ENCODE data around the gene CPE. TPM values are rescaled to one million over a fixed set of nuclear protein-coding genes. Genes with fewer than 3 reads are reported as not detected.

CPE gene
- polyA plus RNA-seq, 3 donors from 2014 or later = not detected

- Mint-ChIP-seq H3K4me3 (no peak overlapping the region), H3K27me3 (ENCODE audit: low read depth in 3 of 3) (peaks cover 0 to 2% (median 0%) of the 10 kb centered on the region in 3 donors), H3K9me3 (no peaks in the 10 kb centered on the region), H3K27ac (no peak overlapping the region), H3K4me1 (no peaks in the 10 kb centered on the region), H3K36me3 (no peaks in the 10 kb centered on the region)
- DNase-seq = no peak
These were observed 143.2 kb downstream of the CPE start for GRCh38 chr4:165522050-165522449.

DNA sequence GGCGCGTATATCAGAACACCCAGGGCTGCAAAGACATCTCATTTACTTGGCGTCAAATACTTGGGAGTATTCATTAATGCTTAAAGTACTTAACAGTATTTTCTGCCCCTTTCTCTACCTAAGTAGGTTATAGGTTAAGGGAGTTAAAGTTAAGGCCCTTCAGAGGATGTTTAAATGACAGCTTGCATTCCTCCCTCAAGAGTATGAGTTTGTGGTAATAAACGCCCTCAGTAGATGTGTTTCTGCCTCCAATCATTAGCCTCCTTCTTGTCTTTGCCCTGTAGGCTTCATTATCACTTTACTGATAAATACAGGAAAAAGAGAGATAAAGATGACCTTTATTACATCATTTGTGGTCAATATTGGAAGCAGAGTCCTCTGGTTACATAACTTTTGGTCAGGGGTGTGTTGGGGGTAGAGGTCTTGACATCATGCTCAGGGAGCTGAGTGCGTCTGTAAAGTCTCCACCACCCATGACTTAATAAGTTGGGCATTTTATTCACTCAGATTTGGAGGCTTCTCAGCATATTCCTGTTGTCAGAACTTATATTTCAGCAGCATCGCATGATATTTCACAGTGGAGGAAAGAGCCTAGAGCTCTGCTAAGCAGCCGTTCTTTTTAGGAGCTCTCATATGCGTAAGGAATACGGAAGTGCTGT, 145.9 kb downstream of the CPE start:
- no peaks in the 10 kb centered on the region for H3K27me3 Mint-ChIP-seq (ENCODE audit: low read depth in 3 of 3)
- H3K4me1 Mint-ChIP-seq = no peaks in the 10 kb centered on the region
- peaks cover 0 to 2% (median 0%) of the 10 kb centered on the region in 6 donors for H3K9me3 Mint-ChIP-seq
- H3K27ac Mint-ChIP-seq = no peak overlapping the region
- DNase-seq = no peak
- no peaks in the 10 kb centered on the region for H3K36me3 Mint-ChIP-seq
- no peak overlapping the region for H3K4me3 Mint-ChIP-seq

GRCh38 chr4:165532976-165533375, 154.2 kb downstream of the CPE start:
- DNase-seq = no peak
- Mint-ChIP-seq H3K27me3 (ENCODE audit: low read depth in 3 of 3) (peaks cover 0 to 2% (median 0%) of the 10 kb centered on the region in 3 donors), H3K9me3 (peaks cover 0 to 2% (median 0%) of the 10 kb centered on the region in 6 donors), H3K4me3 (no peak overlapping the region), H3K4me1 (no peaks in the 10 kb centered on the region), H3K36me3 (no peaks in the 10 kb centered on the region), H3K27ac (no peak overlapping the region)

DNA sequence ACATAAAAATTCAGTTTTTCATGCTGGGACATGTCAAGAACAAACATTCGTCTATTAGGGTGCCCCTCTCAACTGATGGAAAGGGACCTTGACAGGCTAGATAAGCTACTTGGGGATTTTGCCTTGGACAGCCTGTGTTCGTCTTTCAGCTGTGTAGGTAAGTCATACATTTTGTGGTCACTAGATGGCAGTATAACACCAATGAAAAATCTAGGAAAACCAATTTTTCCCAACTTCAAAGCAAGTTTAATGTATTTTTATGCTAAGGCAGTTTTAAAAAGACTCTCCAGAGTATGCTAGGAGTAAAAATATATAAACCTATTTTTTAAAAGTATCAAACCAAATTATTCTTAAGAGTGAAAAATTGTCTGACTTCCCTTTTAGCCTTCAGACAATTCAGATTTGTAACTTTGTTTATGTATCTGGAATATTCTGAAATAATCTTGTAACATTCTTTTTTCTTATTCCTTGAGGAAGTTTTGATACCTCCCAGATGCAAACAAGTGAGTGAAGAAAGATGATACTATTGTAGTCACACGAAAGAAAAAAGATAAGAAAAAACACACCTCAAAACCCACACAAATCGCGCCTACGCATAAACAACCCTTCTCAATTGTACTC, 158.3 kb downstream of the CPE start:
- no peaks in the 10 kb centered on the region for H3K4me1 Mint-ChIP-seq
- H3K27me3 Mint-ChIP-seq (ENCODE audit: low read depth in 3 of 3) = peaks cover 0 to 2% (median 2%) of the 10 kb centered on the region in 3 donors
- H3K36me3 Mint-ChIP-seq = no peaks in the 10 kb centered on the region
- no peak overlapping the region for H3K27ac Mint-ChIP-seq
- DNase-seq = peak; percentile 2 to 14 (median 3)
- no peak overlapping the region for H3K4me3 Mint-ChIP-seq
- peaks cover 0 to 2% (median 0%) of the 10 kb centered on the region in 6 donors for H3K9me3 Mint-ChIP-seq

DNA sequence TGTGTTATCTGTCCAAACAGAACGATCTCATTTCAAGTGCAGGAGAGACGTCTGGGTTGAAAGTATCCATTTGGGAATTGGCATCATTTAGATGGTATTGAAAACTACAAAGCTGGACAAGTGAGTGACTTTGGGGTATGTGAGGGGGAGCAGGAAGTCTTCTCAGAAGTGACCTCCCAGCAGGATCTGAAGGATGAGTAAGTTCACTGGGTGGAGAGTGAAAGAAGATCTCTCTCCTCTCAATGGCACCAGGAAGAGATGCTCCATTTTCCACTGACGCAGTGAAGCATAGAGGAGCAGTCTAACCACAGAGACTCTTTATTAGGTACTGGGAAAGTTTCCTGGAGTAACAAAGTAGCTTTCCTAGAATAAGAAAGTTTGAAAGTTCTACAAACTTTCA, 161.0 kb downstream of the CPE start:
- DNase-seq = no peak
- Mint-ChIP-seq H3K27ac (no peak overlapping the region), H3K27me3 (ENCODE audit: low read depth in 3 of 3) (peaks cover 0 to 2% (median 0%) of the 10 kb centered on the region in 3 donors), H3K36me3 (no peaks in the 10 kb centered on the region), H3K9me3 (peaks cover 0 to 2% (median 0%) of the 10 kb centered on the region in 6 donors), H3K4me3 (no peak overlapping the region), H3K4me1 (no peaks in the 10 kb centered on the region)

DNA sequence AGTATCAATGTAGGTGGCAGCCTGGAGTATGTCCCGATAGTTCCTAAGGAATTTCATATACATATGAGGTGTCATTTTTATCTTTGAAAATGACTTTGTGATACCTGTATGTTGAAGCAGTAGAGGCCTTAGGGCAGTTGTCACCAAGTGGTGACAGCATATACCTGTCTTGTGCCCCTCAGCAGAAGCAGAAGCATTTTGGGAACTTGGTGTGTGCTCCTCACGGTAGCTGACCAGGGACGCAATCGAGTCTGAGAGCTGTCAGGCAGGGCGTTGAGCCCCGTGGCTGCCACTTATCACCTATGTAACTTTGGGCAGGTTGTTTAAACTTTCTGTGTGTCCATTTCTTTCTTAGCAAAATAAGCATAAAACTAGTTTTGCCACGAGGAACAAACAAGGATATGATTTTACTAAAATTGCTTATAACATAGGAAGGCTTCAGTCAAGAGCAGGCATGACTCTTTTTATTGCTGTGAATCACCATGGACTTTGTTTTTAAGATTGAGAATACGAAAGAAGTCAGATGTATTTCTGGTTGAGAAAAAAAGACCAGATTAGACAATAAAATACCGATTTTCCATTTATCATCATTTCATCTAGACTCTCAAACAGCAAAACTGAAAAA, 161.5 kb downstream of the CPE start:
- Mint-ChIP-seq H3K36me3 (no peaks in the 10 kb centered on the region), H3K4me3 (no peak overlapping the region), H3K4me1 (no peaks in the 10 kb centered on the region), H3K27me3 (ENCODE audit: low read depth in 3 of 3) (peaks cover 0 to 2% (median 0%) of the 10 kb centered on the region in 3 donors), H3K27ac (no peak overlapping the region), H3K9me3 (peaks cover 0 to 2% (median 0%) of the 10 kb centered on the region in 6 donors)
- no peak for DNase-seq

DNA sequence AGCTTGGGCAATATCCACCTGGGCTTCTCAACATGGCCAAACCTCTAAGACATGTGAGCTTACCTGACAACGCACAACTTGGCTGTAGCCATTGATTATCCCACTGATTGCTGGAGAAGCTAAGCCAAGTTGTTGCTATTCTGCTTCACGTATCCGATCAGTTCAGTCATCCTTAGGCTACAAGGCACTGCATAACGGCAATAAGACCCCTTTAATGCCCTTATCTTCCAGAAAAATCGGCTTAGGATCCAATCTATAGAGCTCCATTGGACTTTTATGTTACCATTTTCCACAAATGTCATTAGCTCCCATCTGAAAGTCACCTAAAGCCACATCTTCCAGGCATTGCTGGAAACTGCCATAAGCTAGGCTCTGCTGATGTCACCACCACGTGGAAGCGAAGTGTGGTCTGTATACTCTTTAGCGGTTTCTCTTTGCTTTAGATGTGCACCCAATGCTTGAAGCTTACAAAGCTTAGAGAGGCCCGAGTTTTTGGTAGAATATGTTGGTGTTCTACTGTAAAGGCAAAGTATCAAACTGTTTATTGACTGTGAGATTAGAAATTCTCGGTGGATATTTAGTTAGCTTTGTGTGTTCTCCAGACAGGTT, 163.1 kb downstream of the CPE start:
- Mint-ChIP-seq H3K36me3 (no peaks in the 10 kb centered on the region), H3K27me3 (ENCODE audit: low read depth in 3 of 3) (peaks cover 0 to 2% (median 2%) of the 10 kb centered on the region in 3 donors)

DNA sequence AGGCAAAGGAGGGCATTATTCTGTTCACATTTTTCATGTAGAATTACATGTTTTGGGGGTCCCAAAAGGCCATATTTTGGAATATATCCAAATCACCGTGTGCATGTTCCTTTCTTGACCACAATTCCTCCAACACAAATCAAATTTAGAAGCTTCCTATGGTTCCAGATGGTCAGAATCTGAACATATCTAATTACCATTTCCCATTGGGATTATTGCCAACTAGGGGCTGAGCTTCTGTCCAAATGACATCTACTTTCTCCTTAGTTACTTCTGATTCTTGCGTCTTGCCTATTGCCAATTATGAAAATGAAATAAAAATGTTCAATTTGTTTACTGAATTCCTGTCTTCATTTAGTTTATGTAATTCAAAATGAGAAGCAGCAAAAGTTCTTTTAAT, 163.7 kb downstream of the CPE start:
- Mint-ChIP-seq H3K9me3 (peaks cover 0 to 2% (median 0%) of the 10 kb centered on the region in 6 donors), H3K27ac (no peak overlapping the region), H3K36me3 (no peaks in the 10 kb centered on the region), H3K27me3 (ENCODE audit: low read depth in 3 of 3) (peaks cover 0 to 2% (median 2%) of the 10 kb centered on the region in 3 donors), H3K4me3 (no peak overlapping the region), H3K4me1 (peaks cover 0 to 5% of the 10 kb centered on the region in 2 donors)
- no peak for DNase-seq

More for the DNA sequence above, 163.1 kb downstream of the CPE start:
- Mint-ChIP-seq H3K27ac (no peak overlapping the region), H3K9me3 (peaks cover 0 to 2% (median 0%) of the 10 kb centered on the region in 6 donors), H3K4me3 (no peak overlapping the region), H3K4me1 (no peaks in the 10 kb centered on the region)
- DNase-seq = no peak

Other genes starting within 250 kb of the CPE start
- gene KLHL2, start 171.4 kb upstream of the CPE start, polyA plus RNA-seq = 1 to 10 TPM; 2.6 to 4.0 (median 3.5) TPM
- 10 to 100 TPM; 22.2 to 23.8 (median 22.5) TPM for gene MSMO1, start 51.3 kb upstream of the CPE start, polyA plus RNA-seq

All from immature natural killer cell (primary cell).